B cell (primary cell): ENCODE data around the gene BCAR3.

ENCODE experiments used
- EZH2 ChIP-seq: IDR thresholded peaks from 2 replicates; pipeline ENCODE4 v1.6.1; 2012; ENCODE audit warnings: borderline replicate concordance, low read depth, mild to moderate bottlenecking, moderate library complexity, low read length; ENCODE audit not compliant: insufficient read depth, poor library complexity, severe bottlenecking
- TF ChIP-seq, protein P1 (sequence below): fragments of 200-600 bp; IDR thresholded peaks from one replicate; pipeline ENCODE4 v1.8.0; 2022; ENCODE audit warnings: antibody characterized with exemption, mild to moderate bottlenecking

DNA sequence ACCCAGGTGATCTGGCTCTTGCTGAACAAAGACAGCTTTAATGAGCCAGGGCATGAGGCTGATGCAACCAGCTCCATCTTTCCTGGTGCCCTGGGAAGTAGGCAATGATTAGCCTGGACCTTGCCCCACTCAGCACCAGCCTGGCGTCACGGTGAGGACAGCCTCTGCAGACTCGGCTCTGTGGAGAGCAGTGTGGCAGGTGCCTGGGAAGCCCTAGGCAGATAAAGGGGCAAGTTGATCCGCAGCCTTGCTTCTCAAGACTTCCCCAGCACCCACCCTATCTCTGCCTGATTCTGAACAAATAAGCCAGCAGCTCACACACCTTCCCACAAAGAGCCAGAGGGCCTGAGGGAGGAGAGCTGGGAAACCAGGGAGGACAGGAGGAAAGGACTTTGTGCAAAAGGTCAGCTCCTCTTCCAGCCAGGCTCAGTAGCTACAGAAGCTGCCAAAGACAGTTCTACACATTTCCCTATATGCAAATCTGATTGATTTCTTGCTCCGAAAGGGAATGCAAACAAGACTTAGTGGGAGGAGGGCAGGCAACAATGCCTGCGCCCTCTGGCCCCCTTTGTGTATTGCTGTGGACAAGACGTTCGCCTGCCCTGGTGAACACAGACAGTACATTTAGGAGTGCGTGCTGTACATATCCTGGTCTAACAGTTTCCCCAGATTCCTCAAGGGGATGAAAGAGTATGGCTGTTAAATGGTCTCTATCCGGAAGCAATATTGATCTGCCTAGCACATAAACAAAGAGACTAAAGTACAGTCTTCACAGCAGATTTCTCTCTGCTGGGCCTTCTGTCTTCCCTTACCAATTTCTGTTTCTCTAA, 63.8 kb downstream of the BCAR3 start:
- TF ChIP-seq, protein P1, sequence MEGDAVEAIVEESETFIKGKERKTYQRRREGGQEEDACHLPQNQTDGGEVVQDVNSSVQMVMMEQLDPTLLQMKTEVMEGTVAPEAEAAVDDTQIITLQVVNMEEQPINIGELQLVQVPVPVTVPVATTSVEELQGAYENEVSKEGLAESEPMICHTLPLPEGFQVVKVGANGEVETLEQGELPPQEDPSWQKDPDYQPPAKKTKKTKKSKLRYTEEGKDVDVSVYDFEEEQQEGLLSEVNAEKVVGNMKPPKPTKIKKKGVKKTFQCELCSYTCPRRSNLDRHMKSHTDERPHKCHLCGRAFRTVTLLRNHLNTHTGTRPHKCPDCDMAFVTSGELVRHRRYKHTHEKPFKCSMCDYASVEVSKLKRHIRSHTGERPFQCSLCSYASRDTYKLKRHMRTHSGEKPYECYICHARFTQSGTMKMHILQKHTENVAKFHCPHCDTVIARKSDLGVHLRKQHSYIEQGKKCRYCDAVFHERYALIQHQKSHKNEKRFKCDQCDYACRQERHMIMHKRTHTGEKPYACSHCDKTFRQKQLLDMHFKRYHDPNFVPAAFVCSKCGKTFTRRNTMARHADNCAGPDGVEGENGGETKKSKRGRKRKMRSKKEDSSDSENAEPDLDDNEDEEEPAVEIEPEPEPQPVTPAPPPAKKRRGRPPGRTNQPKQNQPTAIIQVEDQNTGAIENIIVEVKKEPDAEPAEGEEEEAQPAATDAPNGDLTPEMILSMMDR: no peak
- TF ChIP-seq EZH2: no peak
